HepG2 (cell line): ENCODE measurements around the gene ADGRD1. TPM values are rescaled to one million over a fixed set of nuclear protein-coding genes. Genes with fewer than 3 reads are reported as not detected.

Experiments used
- ETV5 ChIP-seq: IDR thresholded peaks from 2 replicates; pipeline ENCODE4 v1.6.1; 2018; ENCODE audit warnings: missing biosample characterization, missing genetic modification reagents, inconsistent platforms, borderline replicate concordance
- GFI1 ChIP-seq: sonication (generic); formaldehyde crosslinking; IDR thresholded peaks from 2 replicates; pipeline ENCODE4 v1.5.0; 2020; ENCODE audit warnings: missing genetic modification reagents, mild to moderate bottlenecking, borderline replicate concordance
- HOXA7 ChIP-seq: sonication (generic); formaldehyde crosslinking; IDR thresholded peaks from 2 replicates; pipeline ENCODE4 v1.8.1; 2022; ENCODE audit warnings: mild to moderate bottlenecking, missing genetic modification reagents, moderate library complexity
- SALL2 ChIP-seq: sonication (generic); formaldehyde crosslinking; IDR thresholded peaks from 2 replicates; pipeline ENCODE4 v1.8.1; 2023; ENCODE audit warnings: mild to moderate bottlenecking, missing genetic modification reagents, inconsistent platforms
- ZNF547 ChIP-seq: sonication (generic); formaldehyde crosslinking; IDR thresholded peaks from 2 replicates; pipeline ENCODE4 v1.5.1; 2020; ENCODE audit warnings: mild to moderate bottlenecking, missing genetic modification reagents
- ZNF557 ChIP-seq: sonication (generic); formaldehyde crosslinking; IDR thresholded peaks from 2 replicates; pipeline ENCODE4 v1.4.0; 2020; ENCODE audit warnings: missing genetic modification reagents
- ZNF790 ChIP-seq: sonication (generic); formaldehyde crosslinking; IDR thresholded peaks from 2 replicates; pipeline ENCODE4 v1.8.0; 2022; ENCODE audit warnings: missing genetic modification reagents, mild to moderate bottlenecking, borderline replicate concordance
- polyA plus RNA-seq, 8 experiments: library from polyadenylated mRNA; depleted of rRNA in 3 of 8; stranded (reverse) in 7 of 8; unstranded in 1 of 8; fragments of >200 nt; fragmentation: Illumina TruSeq in 4 of 8; extraction: Trizol in 4 of 8; gene quantifications; 2 replicates each; pipeline versions ENCODE4 v1.2.1 to v1.2.3, GENCODE V29; 2011 to 2016; ENCODE audit warnings: low read depth in 4 of 8, missing spikeins in 1 of 8, mixed read lengths in 1 of 8; ENCODE audit not compliant: insufficient read depth in 1 of 8
- total RNA-seq, 5 experiments: library from RNA; depleted of rRNA; stranded (reverse); fragments of >200 nt; fragmentation: Illumina TruSeq; extraction: Trizol; gene quantifications; 2 replicates each; pipeline ENCODE4 v1.2.3, GENCODE V29; 2016; ENCODE audit warnings: low read depth in 1 of 5
- TF ChIP-seq, protein P1 (sequence below): sonication (generic); formaldehyde crosslinking; IDR thresholded peaks from 2 replicates; pipeline ENCODE4 v1.9.0; 2021; ENCODE audit warnings: mild to moderate bottlenecking, missing genetic modification reagents

ADGRD1 gene
- total and polyA plus RNA-seq, 2 of the 13 experiments (the other 11 are each of a cell fraction or from before 2014, with no cell fraction given): 0.46 to 12.4 TPM

DNA sequence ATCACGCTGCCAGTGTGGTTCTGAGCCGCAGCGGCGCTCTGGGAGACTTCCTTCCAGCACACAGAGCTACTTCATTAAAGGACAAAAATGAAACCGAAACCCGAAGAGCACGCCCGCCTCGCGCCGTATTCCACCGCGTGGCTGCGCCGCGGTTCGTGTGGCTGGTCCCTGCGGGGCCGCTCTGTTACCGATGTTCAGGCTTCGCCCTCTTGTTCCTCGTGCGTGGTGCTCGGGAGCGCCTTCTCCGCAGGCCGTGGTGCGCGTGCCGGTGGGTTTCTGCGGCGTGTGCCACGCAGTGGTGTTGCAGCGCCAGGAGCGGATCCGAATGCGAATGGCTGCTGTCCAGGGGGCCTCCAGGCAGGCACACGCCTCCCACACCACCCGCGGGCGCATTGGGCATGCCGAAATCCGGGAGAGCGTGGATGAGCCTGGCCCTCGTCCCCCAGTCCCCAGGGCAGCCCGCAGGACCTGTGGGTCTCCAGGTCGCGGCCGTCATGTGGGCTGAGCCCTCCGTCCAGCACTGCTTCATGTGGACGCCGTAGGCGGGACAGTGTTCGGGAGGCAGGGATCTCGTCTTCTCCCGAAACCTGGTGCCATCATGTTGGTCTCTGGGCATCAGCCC is 91.2 kb downstream of the ADGRD1 start (continued):
- TF ChIP-seq, protein P1, sequence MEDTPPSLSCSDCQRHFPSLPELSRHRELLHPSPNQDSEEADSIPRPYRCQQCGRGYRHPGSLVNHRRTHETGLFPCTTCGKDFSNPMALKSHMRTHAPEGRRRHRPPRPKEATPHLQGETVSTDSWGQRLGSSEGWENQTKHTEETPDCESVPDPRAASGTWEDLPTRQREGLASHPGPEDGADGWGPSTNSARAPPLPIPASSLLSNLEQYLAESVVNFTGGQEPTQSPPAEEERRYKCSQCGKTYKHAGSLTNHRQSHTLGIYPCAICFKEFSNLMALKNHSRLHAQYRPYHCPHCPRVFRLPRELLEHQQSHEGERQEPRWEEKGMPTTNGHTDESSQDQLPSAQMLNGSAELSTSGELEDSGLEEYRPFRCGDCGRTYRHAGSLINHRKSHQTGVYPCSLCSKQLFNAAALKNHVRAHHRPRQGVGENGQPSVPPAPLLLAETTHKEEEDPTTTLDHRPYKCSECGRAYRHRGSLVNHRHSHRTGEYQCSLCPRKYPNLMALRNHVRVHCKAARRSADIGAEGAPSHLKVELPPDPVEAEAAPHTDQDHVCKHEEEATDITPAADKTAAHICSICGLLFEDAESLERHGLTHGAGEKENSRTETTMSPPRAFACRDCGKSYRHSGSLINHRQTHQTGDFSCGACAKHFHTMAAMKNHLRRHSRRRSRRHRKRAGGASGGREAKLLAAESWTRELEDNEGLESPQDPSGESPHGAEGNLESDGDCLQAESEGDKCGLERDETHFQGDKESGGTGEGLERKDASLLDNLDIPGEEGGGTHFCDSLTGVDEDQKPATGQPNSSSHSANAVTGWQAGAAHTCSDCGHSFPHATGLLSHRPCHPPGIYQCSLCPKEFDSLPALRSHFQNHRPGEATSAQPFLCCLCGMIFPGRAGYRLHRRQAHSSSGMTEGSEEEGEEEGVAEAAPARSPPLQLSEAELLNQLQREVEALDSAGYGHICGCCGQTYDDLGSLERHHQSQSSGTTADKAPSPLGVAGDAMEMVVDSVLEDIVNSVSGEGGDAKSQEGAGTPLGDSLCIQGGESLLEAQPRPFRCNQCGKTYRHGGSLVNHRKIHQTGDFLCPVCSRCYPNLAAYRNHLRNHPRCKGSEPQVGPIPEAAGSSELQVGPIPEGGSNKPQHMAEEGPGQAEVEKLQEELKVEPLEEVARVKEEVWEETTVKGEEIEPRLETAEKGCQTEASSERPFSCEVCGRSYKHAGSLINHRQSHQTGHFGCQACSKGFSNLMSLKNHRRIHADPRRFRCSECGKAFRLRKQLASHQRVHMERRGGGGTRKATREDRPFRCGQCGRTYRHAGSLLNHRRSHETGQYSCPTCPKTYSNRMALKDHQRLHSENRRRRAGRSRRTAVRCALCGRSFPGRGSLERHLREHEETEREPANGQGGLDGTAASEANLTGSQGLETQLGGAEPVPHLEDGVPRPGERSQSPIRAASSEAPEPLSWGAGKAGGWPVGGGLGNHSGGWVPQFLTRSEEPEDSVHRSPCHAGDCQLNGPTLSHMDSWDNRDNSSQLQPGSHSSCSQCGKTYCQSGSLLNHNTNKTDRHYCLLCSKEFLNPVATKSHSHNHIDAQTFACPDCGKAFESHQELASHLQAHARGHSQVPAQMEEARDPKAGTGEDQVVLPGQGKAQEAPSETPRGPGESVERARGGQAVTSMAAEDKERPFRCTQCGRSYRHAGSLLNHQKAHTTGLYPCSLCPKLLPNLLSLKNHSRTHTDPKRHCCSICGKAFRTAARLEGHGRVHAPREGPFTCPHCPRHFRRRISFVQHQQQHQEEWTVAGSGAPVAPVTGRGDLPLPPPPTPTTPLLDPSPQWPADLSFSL (CRISPR knock-in tag): no peak
- TF ChIP-seq SALL2: no peak
- TF ChIP-seq ZNF547 (CRISPR knock-in tag): no peak
- no peak for TF ChIP-seq HOXA7 (CRISPR knock-in tag)
- TF ChIP-seq ZNF790: no peak
- TF ChIP-seq GFI1 (CRISPR knock-in tag): no peak
- no peak for TF ChIP-seq ETV5 (CRISPR knock-in tag)
- no peak for TF ChIP-seq ZNF557
